Esophagus (tissue), 2 donors: ENCODE results near the gene CUEDC1. TPM values are rescaled to one million over a fixed set of nuclear protein-coding genes. Genes with fewer than 3 reads are reported as not detected.
A peak's percentile ranks its signal among the peaks of the same experiment; 100 is the strongest.

ENCODE experiments used
- H3K27ac ChIP-seq, 2 donors: one replicate each; pipeline ENCODE4 v1.5.1; 2013; ENCODE audit warnings: low read depth in 2 of 2, mild to moderate bottlenecking in 2 of 2, inconsistent platforms in 1 of 2, low read length in 1 of 2, moderate library complexity in 1 of 2
- H3K27me3 ChIP-seq, 2 donors: one replicate each; pipeline ENCODE4 v1.6.1; 2013; ENCODE audit warnings: low read length in 2 of 2, control low read depth in 1 of 2, mild to moderate bottlenecking in 1 of 2; ENCODE audit not compliant: insufficient read depth in 2 of 2, control insufficient read depth in 1 of 2
- H3K36me3 ChIP-seq, 2 donors: one replicate each; pipeline ENCODE4 v1.6.1; 2013; ENCODE audit warnings: low read length in 1 of 2; ENCODE audit not compliant: control insufficient read depth in 2 of 2, insufficient read depth in 2 of 2
- H3K4me1 ChIP-seq, 2 donors: one replicate each; pipeline ENCODE4 v1.6.1; 2013; ENCODE audit warnings: low read length in 1 of 2; ENCODE audit not compliant: control insufficient read depth in 2 of 2, insufficient read depth in 2 of 2
- H3K4me3 ChIP-seq, 2 donors: one replicate each; pipeline ENCODE4 v1.5.1; 2013; ENCODE audit warnings: low read length in 2 of 2, mild to moderate bottlenecking in 2 of 2, low read depth in 1 of 2, moderate library complexity in 1 of 2
- H3K9me3 ChIP-seq, 2 donors: one replicate each; pipeline ENCODE4 v1.6.1; 2013; ENCODE audit warnings: mild to moderate bottlenecking in 2 of 2, low read depth in 1 of 2, low read length in 1 of 2, moderate library complexity in 1 of 2; ENCODE audit not compliant: control insufficient read depth in 2 of 2, insufficient read depth in 1 of 2
- WGBS, 2 donors: extraction: QIAGEN DNeasy Blood & Tissue Kit; methylation state at CpG; one replicate each; pipeline ENCODE4 v1.1.7; 2013; 5-methylcytosine and 5-hydroxymethylcytosine counted together
- polyA plus RNA-seq, 2 donors: library from polyadenylated mRNA; stranded (reverse); fragments of 200-250 nt; gene quantifications; one replicate each; pipeline ENCODE4 v1.2.3, GENCODE V29; 2013
- donor health status: healthy with polysubstance abuse.
- donor health status: Bipolar disorder and iron deficiency.

CUEDC1 gene
- polyA plus RNA-seq, 2 donors = 19.9 to 31.1 TPM

DNA sequence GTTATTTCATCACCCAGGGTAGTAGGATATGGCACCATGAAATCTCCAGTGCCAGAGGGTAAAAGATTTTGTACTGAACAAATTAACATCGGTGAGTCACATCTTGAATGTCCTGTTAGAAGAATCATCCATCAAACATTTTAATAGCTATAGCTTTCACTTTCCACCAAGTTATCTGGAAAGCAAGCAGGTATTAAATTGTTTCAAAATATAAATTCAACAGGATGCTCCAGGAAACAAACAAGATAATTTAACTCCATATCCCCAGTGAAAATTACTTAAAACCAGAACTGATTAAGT is 30.4 kb upstream of the CUEDC1 start:
- Histone ChIP-seq H3K4me3 (no peak overlapping the region), H3K36me3 (no peaks in the 10 kb centered on the region), H3K4me1 (peaks cover 0 to 3% of the 10 kb centered on the region in 2 donors), H3K9me3 (no peaks in the 10 kb centered on the region), H3K27me3 (no peaks in the 10 kb centered on the region), H3K27ac (peak overlapping the region in 1 of 2 donors; percentile 12)
- 6 to 13% methylated on average over 1 of the region's 1 CpG for WGBS, 2 donors

DNA sequence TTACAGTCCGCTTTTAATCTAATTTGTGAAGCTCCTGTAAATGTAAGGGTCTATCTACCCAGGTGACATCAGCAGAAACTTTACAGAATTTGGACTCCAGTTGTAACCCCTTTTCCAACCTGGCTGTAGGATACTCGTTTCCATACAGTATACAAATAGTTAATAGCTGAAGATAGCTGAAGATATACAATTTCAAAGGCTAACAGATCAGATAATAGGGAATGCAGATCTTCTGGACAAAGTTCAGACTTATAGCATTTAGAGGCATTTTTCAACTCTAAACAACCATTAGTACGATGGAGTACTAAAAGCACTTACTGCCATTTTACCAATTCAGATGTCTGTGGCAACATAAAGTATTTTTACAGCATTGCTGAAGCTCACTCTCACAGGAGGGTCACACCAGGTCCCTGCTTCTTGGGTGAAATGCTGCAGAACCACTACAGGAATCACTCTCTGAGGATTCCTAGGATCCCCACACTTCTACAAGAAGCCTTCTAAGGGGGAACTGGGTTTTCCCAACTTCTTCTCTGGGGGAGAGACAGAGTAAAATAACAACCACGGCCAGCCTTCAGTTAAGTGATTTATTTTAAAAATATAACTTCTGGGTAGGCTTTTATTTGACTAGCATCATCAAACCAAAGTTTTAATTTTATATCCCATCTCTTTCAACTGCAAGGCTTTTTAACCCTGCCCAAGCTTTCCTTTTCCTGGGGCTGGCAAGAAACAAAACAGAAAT is 29.9 kb upstream of the CUEDC1 start:
- peak overlapping the region in 1 of 2 donors; percentile 25 for H3K4me3 ChIP-seq
- WGBS, 2 donors = 38 to 45% methylated on average over 4 of the region's 4 CpGs
- peaks cover 0 to 3% of the 10 kb centered on the region in 2 donors for H3K4me1 ChIP-seq
- H3K36me3 ChIP-seq = no peaks in the 10 kb centered on the region
- H3K9me3 ChIP-seq = no peaks in the 10 kb centered on the region
- H3K27ac ChIP-seq = peak overlapping the region; percentile 12 to 68
- H3K27me3 ChIP-seq = no peaks in the 10 kb centered on the region

DNA sequence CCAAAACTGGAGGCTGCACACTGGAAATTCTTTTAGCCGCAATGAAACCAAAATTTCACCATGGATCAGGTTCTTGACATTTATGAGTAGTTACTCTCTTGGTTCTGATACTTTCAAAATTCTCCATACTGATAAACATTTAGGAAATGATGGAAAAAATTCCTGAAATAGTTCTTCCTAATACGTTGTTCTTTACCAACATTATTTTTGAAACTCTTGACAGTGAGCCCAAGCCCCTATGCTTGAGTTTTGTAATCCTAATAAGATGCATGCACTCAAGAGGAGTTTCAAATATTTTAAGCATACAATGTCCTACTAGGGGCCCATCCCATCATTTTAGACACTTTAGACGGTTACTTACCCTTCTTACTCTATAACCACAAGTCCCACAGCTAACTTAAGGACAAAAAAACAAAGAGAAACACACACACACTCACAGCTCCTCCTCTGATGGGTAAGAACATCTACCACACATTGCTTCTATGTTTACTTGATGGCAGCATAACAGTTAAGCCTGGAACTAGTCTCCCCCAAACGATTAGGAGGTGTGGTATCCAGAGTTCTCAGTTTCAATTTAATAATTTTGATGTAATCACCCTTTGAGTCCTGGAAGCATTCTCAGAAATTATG is 29.2 kb upstream of the CUEDC1 start:
- Histone ChIP-seq H3K4me3 (no peak overlapping the region), H3K4me1 (peaks cover 0 to 3% of the 10 kb centered on the region in 2 donors), H3K27me3 (no peaks in the 10 kb centered on the region), H3K36me3 (no peaks in the 10 kb centered on the region), H3K9me3 (no peaks in the 10 kb centered on the region), H3K27ac (peak overlapping the region in 1 of 2 donors; percentile 4)
- WGBS, 2 donors = 37 to 44% methylated on average over 4 of the region's 4 CpGs

DNA sequence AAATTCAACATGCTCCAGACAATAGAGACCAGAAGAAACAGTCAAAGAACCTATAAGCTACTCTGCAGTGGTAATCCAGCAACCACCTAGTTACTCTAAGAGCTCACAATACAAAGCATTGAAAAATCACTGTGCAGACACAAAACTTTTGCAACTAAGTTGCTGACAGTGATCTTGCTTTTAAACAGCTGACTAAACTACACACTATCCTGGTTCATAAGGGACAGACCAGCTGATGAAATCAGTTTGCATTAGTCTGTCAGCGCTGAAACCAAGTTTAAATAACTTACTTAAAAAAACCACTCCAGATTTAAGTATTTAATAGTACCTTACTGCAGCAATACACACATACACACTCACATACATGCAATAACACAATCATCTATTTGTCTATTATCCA is 28.2 kb upstream of the CUEDC1 start:
- peaks cover 0 to 3% of the 10 kb centered on the region in 2 donors for H3K4me1 ChIP-seq
- 72 to 82% methylated on average over 1 of the region's 1 CpG for WGBS, 2 donors
- H3K27ac ChIP-seq = no peak overlapping the region
- H3K27me3 ChIP-seq = no peaks in the 10 kb centered on the region
- no peak overlapping the region for H3K4me3 ChIP-seq
- H3K36me3 ChIP-seq = peaks cover 0 to 2% of the 10 kb centered on the region in 2 donors
- H3K9me3 ChIP-seq = no peaks in the 10 kb centered on the region

DNA sequence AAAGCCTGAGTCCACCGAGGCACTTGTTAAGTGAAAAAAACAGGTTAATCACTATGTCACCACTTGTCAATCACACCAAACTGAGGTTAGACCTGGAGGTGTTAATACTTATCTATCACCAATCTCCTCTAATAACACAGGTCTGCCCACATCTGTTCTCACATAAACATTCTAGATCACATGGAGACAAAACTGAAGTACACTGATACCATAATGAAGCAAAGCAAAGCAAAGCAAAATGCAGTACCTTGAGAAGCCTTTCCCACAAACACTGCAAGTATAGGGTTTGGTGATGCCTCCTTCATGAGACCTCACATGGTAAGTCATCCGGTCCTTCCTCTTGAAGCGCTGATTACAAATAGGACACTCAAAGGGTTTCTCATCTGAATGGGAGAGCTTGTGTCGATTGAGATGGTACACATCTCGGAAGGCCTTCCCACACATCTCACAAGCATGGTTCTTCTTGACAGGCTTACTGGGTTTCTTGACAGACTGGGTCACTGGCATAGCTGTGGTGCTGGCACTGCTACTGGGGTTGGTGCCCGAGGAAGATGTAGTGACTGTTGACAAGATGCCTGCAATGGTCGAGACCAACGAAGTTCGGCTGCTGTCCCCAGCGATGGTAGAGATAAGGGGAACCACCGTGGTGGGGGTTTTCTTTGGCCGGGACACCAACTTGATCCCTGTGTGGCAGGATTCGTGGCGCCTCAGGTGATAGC is 27.4 kb upstream of the CUEDC1 start:
- Histone ChIP-seq H3K27me3 (no peaks in the 10 kb centered on the region), H3K4me1 (peaks cover 0 to 3% of the 10 kb centered on the region in 2 donors), H3K4me3 (no peak overlapping the region), H3K9me3 (no peaks in the 10 kb centered on the region), H3K27ac (peak overlapping the region in 1 of 2 donors; percentile 4), H3K36me3 (peaks cover 0 to 2% of the 10 kb centered on the region in 2 donors)
- 65 to 75% methylated on average over 14 of the region's 14 CpGs for WGBS, 2 donors

DNA sequence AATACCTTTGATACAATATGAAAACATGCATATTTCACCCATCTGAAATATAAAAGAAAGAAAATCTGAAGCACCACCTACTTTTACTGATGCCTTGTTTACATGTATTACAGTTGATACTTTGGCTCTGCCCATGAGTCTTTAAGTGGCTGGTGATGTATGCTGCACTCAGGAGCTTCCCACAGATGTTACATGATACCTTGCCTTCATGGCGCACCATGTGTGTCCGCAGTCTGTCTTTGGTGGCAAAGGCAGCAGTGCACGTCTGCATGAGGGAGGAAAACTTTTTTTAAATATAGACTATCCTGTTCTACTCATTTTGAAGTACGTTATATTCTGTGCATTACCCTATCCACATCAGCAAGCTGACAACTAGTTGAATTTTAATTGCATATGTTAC is 25.3 kb upstream of the CUEDC1 start:
- no peaks in the 10 kb centered on the region for H3K27me3 ChIP-seq
- no peak overlapping the region for H3K27ac ChIP-seq
- H3K4me1 ChIP-seq = peaks cover 0 to 3% of the 10 kb centered on the region in 2 donors
- H3K4me3 ChIP-seq = no peak overlapping the region
- H3K36me3 ChIP-seq = peaks cover 2 to 4% of the 10 kb centered on the region in 2 donors
- H3K9me3 ChIP-seq = no peaks in the 10 kb centered on the region
- WGBS, 2 donors = 89 to 91% methylated on average over 4 of the region's 4 CpGs

DNA sequence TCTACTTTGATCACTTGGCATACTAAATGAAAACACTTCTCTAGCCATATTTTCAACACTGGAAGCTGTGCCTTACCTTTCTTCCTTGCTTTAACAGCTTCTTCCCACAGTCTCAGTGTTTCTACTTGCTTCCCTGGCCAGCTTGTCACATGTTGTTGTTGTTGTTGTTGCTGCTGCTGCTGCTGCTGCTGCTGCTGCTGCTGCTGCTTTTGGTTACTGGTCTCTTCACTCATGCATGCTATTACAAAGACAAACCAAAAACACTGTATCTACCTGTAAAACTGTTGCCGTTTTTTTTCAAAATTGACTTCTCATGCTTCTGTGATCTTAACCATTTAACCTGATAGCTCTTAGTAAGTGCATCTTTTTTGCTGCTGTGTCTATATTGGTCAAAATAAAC is 23.9 kb upstream of the CUEDC1 start:
- H3K27me3 ChIP-seq = no peaks in the 10 kb centered on the region
- 66 to 73% methylated on average over 1 of the region's 1 CpG for WGBS, 2 donors
- peaks cover 4 to 6% of the 10 kb centered on the region in 2 donors for H3K36me3 ChIP-seq
- no peaks in the 10 kb centered on the region for H3K9me3 ChIP-seq
- peaks cover 0 to 3% of the 10 kb centered on the region in 2 donors for H3K4me1 ChIP-seq
- no peak overlapping the region for H3K4me3 ChIP-seq
- no peak overlapping the region for H3K27ac ChIP-seq

DNA sequence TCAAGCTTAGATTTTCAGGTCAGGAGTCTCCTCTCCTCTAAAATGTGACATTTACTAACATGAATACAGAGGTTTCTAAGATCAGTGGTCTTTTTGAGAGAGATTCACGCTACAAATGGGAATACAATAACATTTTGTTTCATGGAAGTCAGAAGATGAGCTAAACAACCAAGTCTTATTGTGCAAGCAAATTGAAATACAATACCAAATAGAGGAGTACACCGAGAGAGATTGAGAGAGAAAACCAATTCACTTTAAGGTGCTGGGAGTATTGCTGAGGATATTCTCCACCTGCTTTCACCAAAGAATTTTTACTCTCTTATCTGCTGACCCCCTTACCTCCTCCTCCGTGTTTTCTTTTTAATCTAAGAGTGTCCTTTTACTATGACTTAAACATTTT is 21.4 kb upstream of the CUEDC1 start:
- 89% methylated on average over 3 of the region's 3 CpGs for WGBS, 2 donors
- H3K36me3 ChIP-seq = peaks cover 4 to 6% of the 10 kb centered on the region in 2 donors
- H3K4me1 ChIP-seq = no peaks in the 10 kb centered on the region
- no peak overlapping the region for H3K4me3 ChIP-seq
- no peaks in the 10 kb centered on the region for H3K9me3 ChIP-seq
- no peak overlapping the region for H3K27ac ChIP-seq
- no peaks in the 10 kb centered on the region for H3K27me3 ChIP-seq

DNA sequence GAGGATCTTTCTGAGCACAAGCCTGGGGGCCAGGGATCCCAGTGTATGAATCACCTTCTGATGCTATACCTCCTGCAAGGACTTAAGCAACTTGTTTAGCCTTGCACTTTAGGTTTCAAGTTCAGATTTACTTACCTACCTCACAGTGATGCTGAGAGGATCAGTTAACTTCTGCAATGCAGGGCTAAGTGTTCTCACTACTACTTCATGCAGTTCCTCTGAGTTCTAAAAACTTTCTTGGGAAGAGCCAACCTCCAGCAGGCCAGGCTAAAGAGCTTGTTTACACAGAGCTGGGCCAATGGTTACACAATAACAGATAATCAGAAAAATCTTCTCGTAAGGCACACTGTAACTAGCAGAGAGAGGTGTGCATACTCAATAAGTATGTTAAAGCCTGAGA is 19.8 kb upstream of the CUEDC1 start:
- Histone ChIP-seq H3K27ac (no peak overlapping the region), H3K27me3 (no peaks in the 10 kb centered on the region), H3K9me3 (no peaks in the 10 kb centered on the region), H3K4me1 (no peaks in the 10 kb centered on the region), H3K4me3 (no peak overlapping the region), H3K36me3 (peaks cover 4 to 6% of the 10 kb centered on the region in 2 donors)
- WGBS, 2 donors = 20 to 50% methylated on average over 1 of the region's 1 CpG
